Posterior cingulate gyrus (tissue), 11 donors: ENCODE measurements around the gene TMEM208.

Experiments
- DNase-seq, 10 donors: peaks; one replicate each; pipeline versions ENCODE4 v3.0.0 to v3.0.0-alpha.2; 2020 to 2021; ENCODE audit warnings: mixed read lengths in 3 of 10
- intact Hi-C: fragments of 100-400 bp; cut with DNase I; formaldehyde crosslinking; loops from one replicate; pipeline ENCODE4 v1.15.1; 2023

TMEM208 gene

DNA sequence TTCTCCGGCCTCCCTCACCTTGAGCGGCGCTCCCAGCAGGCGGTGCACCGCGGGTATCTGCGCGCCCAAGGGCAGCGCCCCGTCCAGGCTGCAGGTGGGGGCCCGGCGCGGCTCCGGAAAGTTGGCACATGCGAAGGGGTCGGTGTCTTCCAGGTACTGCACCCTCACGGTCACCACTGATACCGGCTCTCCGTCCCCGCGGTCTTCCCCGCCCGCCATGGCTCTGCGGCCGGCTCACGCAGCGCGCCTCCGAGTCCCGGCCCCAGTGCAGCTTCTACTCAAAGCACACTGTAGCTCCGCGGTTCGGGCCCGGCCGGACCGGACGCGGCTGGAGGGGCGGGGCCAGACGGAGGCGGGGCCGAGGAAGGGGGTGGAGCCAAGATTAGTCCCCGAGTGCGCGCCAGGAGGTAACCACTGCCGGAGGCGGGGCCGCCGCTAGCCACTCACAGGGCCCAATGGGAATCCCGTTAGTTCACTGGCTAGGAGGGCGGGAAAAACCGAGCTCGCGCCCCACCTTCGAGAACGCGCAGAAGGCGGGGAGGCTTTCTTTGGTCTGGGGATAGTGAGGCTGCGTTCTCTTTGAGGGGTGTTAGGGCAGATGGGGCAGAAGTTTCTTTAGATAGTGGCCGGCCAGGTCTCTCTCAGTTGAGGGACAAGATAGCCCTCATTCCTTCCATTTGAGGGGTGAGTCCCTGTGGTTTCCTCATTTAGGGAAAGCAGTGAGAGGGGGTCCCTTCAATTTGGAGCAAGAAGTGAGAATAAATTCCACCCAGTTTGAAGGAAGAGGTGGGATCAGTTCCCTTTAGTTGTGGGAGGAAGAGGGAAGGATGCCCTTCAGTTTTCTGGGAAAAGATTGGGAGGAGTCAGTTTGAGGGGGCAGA is 20.5 kb downstream of the TMEM208 start, which contains the start of gene FHOD1:
Gene FHOD1, minus strand, starts transcription at position 290 of the 881 bp plus-strand sequence. Its CDS starts 71 bp downstream, at position 219.
- intact Hi-C loops = no loop called here
- DNase-seq = peak; percentile 89 to 99 (median 96)

GRCh38 chr16:67248073-67248400 is 21.1 kb downstream of the TMEM208 start:
- intact Hi-C loops = no loop called here
- no peak for DNase-seq

DNA sequence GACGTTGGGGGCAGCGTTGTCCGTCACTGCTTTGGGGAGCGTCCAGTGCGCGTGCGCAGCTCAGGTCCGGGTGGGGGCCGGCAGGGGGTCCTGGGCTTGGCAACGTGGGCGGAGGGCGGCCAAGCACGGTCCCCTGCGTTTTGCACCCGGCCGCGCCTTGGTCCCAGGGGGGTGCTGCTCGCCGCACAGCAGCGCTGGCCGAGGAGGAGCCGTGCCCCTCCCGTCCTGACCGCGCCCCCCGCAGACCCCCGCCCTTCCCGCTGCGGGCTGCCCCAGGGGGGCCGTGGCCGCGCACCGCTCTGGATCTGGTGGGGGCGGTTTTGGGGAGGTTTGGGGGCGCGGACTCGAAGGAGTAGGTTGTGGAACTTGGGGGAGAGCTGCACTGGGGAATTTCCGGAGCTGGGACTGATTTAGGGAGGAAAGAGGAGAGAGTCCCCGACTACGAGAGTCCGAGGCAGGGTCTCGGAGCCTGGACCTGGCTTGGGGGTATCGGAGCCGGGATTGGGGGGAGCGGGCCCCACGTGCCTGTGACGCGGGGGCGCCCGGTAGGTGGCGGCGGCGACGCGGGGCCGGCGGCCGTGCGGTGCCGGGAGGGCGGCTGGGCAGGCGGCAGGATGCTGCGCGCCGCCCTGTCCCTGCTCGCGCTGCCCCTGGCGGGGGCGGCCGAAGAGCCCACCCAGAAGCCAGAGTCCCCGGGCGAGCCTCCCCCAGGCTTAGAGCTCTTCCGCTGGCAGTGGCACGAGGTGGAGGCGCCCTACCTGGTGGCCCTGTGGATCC is 21.7 kb downstream of the TMEM208 start, which contains the start of gene SLC9A5:
Gene SLC9A5, plus strand, starts transcription at position 579 of the 777 bp plus-strand sequence. Its CDS starts 36 bp downstream, at position 615.
- peak in 5 of 10 donors; percentile 27 to 87 (median 82) for DNase-seq
- intact Hi-C loops = no loop called here

DNA sequence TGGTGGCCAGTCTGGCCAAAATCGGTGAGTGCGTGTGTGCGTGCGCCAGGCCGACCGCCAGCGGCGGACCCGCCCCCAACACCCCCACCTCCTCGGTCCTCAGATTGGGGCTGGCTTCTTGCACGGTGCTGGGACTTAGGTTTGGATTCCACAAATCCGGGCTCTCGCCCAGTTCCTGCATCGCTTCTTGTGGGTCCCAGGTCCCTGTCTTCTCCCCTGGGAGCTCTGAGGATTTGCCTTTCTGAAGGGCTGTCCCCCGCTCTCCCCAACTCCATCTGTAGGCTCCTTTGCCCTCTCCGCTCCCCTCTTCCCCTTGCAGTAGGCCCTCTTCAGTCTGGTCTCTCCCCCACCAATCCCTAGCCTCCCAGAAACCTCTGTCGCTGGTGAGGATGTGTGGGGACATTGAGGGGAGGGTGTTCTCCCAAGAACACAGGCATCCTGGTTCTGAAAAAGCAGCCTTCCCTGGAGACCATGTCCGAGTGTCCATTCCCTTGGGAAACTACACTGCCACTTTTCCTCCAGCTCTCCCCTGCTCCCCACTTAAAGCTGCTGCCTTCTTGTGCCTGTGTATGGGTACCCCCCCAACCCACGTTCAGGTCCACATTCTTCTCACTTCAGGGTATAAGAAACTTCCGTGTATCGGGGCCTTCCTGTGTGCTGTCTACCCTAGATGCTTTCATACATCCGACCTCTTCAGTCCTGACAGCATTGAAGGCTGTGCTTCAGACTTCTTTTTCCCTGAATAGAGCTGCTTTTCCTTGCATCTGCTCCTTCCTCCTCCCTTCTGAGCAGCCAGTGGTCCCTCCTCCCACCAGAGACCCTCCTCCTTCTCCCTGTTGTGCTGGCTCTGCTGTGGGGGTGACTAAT is 22.5 kb downstream of the TMEM208 start:
- intact Hi-C loops = no loop called here
- DNase-seq = peak in 2 of 10 donors; percentile 74

DNA sequence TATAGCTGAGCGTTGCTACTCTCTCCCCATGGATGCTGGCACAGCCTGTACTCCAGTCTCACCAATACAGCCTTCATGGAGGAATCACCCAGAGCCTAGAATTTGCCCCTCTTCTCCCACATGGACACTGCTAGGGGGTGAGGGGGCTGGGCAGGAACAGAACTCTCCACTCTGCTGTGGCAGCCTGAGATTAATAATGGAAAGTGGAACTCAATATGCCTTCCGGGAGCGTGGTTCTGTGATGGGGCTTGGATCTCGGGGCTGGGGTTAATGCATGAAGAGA is 23.1 kb downstream of the TMEM208 start:
- peak in 2 of 10 donors; percentile 46 to 53 for DNase-seq
- intact Hi-C loops = no loop called here

DNA sequence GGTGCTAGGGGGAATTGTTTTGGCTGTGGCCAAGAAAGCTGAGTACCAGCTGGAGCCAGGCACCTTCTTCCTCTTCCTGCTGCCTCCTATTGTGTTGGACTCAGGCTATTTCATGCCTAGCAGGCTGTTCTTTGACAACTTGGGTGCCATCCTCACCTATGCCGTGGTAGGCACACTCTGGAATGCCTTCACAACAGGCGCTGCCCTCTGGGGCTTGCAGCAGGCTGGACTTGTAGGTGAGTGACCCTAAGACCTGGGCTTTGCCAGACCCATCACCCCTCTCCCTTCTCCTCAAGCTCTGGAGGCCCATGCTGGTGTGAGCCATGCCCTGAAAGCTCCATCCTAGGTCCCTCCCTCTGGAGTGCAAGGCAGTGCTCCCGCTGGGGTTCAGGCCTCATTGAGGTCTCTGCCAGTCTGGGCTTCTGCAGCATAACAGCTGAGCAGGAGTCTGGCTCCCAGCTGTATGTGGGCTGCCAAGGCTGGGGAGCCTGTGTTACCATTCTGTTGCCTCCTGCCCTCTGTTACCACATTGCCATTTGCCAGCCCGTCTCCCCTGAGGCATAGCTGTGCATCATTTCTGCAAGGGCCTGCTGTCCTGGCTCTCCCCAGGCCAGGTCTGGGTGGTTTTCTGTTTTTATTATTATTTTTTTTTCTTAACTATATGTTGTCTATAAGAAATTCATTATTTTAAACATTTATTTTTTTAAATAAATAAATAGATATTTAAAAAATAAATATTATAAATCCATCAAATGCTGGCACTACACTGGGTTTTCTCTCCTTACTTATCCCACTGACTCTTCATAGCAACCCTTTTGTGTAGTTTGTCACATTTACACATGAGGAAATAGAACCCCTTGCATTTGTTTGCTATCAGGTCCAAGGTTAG is 25.9 kb downstream of the TMEM208 start:
- intact Hi-C loops = no loop called here
- DNase-seq = peak in 4 of 10 donors; percentile 20 to 80 (median 63)

- peak in 2 of 10 donors; percentile 54 to 59 for DNase-seq
- intact Hi-C loops = no loop called here
Observed at GRCh38 chr16:67254801-67255552, 28.0 kb downstream of the TMEM208 start.

DNA sequence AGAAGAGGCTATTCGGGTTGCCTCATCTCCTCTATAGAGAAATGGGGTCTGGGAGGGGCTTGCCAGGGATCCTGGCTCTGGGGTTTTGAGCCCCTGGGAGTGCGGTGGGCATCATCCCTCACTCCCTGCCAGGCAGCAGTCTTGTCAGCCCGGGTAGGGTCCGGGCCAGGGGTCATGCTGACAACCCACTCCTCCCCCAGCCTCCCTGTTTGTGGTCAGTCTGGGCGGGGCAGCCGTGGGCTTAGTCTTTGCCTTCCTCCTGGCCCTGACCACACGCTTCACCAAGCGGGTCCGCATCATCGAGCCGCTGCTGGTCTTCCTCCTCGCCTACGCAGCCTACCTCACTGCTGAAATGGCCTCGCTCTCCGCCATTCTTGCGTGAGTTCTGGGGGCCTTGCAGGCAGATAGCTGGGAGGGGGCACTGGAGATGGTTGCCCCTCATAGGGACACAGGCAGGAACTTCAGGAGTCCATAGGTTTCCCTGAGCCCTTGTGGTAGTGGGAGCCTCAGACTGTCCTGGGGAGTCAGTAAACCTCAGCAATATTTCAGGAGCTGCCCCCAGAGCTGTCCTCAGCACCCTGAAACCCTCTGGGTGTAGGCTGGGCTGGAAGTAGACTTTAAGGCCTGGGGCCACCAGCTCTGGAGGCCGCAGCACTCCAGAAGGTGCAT is 28.8 kb downstream of the TMEM208 start:
- intact Hi-C loops = no loop called here
- DNase-seq = peak in 2 of 10 donors; percentile 48 to 70

- peak in 2 of 10 donors; percentile 25 to 33 for DNase-seq
- intact Hi-C loops = no loop called here
Observed at GRCh38 chr16:67256701-67257230, 29.8 kb downstream of the TMEM208 start.

DNA sequence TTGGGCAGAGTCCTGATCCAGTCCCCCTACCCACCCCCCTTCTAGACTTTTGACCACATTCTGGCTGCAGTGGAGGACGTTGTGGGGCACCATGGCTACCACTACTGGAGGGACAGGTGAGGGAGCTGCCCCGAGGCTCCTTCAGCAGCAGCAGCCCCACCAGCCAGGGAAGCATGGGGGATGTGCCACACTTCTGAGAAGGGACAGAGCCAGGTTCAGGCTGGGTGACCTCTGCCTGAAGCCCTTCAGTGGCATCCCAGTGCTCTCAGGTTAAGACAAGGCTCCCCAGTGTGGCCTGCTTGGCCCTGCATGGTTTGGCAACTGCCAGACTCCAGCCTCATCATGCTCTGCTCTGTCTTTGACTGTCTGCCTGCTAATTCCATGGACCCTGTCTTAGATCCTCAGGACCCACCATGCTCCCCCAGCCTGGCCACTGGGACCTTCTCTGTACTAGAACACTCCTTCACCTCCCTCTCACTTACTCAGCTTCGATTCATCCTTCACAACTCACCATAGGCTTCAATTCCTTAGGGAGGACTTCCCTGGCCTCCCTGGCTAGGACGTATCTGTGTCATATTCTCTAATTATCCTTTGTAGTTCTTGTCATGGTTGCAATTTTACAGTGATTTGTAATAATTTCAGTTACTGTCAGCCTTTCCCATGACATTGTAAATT is 30.7 kb downstream of the TMEM208 start:
- intact Hi-C loops = no loop called here
- peak in 2 of 10 donors; percentile 62 to 68 for DNase-seq

GRCh38 chr16:67258161-67258835 is 31.4 kb downstream of the TMEM208 start:
- DNase-seq = peak in 2 of 10 donors; percentile 49 to 70
- intact Hi-C loops = no loop called here

- DNase-seq = peak in 4 of 10 donors; percentile 15 to 85 (median 82)
- intact Hi-C loops = no loop called here
Observed at GRCh38 chr16:67259705-67260104, 32.8 kb downstream of the TMEM208 start.

DNA sequence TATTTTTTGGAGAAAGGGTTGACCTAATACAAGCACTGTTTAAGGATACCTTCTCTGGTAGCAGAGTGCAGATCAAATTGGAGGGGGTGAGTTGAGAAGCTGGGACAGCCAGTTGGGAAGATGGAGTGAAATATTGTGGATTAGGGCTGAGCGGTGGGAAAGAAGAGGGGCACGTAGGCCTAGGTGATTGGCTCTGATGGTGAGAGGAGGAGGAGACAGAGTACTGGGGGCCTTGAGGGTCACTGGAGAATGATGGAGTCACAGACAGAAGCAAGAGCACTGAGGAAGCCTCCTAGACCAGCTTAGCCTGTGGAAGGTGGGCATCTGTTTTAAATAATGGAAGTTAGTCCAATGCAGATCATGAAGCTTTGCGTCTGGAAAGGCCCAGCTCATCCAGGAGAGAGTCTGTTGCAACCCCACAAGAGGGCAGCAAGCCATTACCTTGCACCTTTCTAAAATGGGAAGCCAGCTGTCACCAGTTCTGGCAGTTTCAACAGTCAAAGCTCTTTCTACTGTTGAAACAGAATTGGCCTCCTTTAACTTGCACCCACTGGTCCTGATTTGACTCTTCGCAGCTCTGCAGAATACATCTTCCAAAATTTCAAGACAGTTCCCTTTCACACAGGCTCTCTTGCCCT is 33.6 kb downstream of the TMEM208 start:
- peak in 4 of 10 donors; percentile 17 to 83 (median 66) for DNase-seq
- intact Hi-C loops = no loop called here

DNA sequence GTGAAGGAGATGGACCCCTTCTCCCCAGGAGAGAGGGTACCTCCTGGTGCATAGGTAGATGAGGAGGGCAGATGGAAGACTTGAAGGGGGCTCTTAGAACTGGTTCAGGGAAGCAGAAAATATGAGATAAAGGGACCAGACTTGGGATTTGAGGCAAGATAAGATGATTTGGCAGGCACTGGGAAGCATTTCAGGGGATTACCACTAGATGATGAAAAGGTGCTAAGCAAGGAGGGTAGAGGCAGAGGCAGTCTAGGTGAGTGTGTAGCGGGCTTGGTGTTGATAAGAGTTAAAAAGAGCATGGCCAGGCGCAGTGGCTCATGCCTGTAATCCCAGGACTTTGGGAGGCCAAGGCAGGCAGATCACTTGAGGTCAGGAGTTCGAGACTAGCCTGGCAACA is 36.3 kb downstream of the TMEM208 start:
- peak in 1 of 10 donors; percentile 13 for DNase-seq
- intact Hi-C loops = no loop called here

DNA sequence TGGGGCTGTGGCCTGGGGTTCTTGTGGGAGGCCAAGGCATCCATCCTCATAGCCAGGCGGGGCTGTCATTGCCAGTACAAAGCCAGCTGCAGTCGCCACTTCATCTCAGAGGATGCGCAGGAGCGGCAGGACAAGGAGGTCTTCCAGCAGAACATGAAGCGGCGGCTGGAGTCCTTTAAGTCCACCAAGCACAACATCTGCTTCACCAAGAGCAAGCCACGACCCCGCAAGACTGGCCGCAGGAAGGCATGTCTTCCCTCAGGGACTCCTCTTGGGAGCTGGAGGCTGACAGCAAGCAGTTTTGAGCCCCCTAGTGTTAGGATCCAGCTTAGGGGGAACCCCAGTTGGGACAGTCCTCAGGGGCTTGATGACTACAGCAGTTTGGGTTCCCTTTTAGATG is 37.3 kb downstream of the TMEM208 start:
- peak in 3 of 10 donors; percentile 40 to 78 (median 49) for DNase-seq
- intact Hi-C loops = no loop called here

- DNase-seq = peak in 3 of 10 donors; percentile 10 to 24 (median 13)
Observed at GRCh38 chr16:67264866-67265265, 37.9 kb downstream of the TMEM208 start.

More at GRCh38 chr16:67264866-67265265, 37.9 kb downstream of the TMEM208 start:
- intact Hi-C loops = no loop called here
